ENCODE results near the gene IL27RA. TPM values are rescaled to one million over a fixed set of nuclear protein-coding genes. Genes with fewer than 3 reads are reported as not detected.

Gene IL27RA
- polyA plus RNA-seq, 1 donor from 2014 or later, result 1.0 TPM

- Histone ChIP-seq H3K36me3 (ENCODE audit: insufficient read depth, low read length) (no peaks in the 10 kb centered on the region), H3K4me2 (ENCODE audit: low read length) (no peak overlapping the region), H4K20me1 (ENCODE audit: insufficient read depth) (no peaks in the 10 kb centered on the region), H3K27me3 (ENCODE audit: insufficient read depth, low read depth, low read length) (no peaks in the 10 kb centered on the region), H3K9me2 (ENCODE audit: insufficient read depth, low read length) (no peaks in the 10 kb centered on the region), H3K79me2 (replicated peaks; ENCODE audit: insufficient read depth, low read length) (no peaks in the 10 kb centered on the region), H2AFZ (ENCODE audit: low read depth, low read length) (no peak overlapping the region), H3K9me3 (ENCODE audit: low read length) (no peaks in the 10 kb centered on the region), H3K27ac (ENCODE audit: low read length) (no peak overlapping the region), H3F3A (ENCODE audit: insufficient read depth, low read length, poor library complexity, severe bottlenecking) (no peaks in the 10 kb centered on the region), H3K4me3 (ENCODE audit: low read length) (no peak overlapping the region), H3K9ac (ENCODE audit: low read length) (no peak overlapping the region)
- TF ChIP-seq REST (IDR thresholded peaks at IDR 0.05; ENCODE audit: borderline replicate concordance) (no peak), RAD21 (conservative IDR thresholded peaks at IDR 0.05) (no peak), EZH2 (IDR thresholded peaks at IDR 0.05; ENCODE audit: borderline replicate concordance, insufficient read depth, low read length, poor library complexity, severe bottlenecking) (no peak), MXI1 (conservative IDR thresholded peaks at IDR 0.05; ENCODE audit: poor library complexity, severe bottlenecking) (no peak), TAF1 (IDR thresholded peaks at IDR 0.05; ENCODE audit: low read depth) (no peak), EP300 (conservative IDR thresholded peaks at IDR 0.05; ENCODE audit: poor library complexity, severe bottlenecking) (no peak), CTCF (IDR thresholded peaks at IDR 0.05; ENCODE audit: poor library complexity, severe bottlenecking) (no peak), SMC3 (conservative IDR thresholded peaks at IDR 0.05; ENCODE audit: poor library complexity) (no peak), POLR2AphosphoS5 (IDR thresholded peaks at IDR 0.05) (no peak)
Measured at GRCh38 chr19:13984186-13984585, 47.4 kb upstream of the IL27RA start.

- Histone ChIP-seq H3F3A (ENCODE audit: insufficient read depth, low read length, poor library complexity, severe bottlenecking) (no peaks in the 10 kb centered on the region), H3K79me2 (replicated peaks; ENCODE audit: insufficient read depth, low read length) (no peaks in the 10 kb centered on the region), H3K36me3 (ENCODE audit: insufficient read depth, low read length) (no peaks in the 10 kb centered on the region), H2AFZ (ENCODE audit: low read depth, low read length) (no peak overlapping the region), H3K4me3 (ENCODE audit: low read length) (no peak overlapping the region), H3K4me2 (ENCODE audit: low read length) (no peak overlapping the region), H3K27ac (ENCODE audit: low read length) (no peak overlapping the region), H4K20me1 (ENCODE audit: insufficient read depth) (no peaks in the 10 kb centered on the region), H3K9ac (ENCODE audit: low read length) (no peak overlapping the region), H3K9me3 (ENCODE audit: low read length) (no peaks in the 10 kb centered on the region), H3K9me2 (ENCODE audit: insufficient read depth, low read length) (no peaks in the 10 kb centered on the region), H3K27me3 (ENCODE audit: insufficient read depth, low read depth, low read length) (no peaks in the 10 kb centered on the region)
- TF ChIP-seq POLR2AphosphoS5 (IDR thresholded peaks at IDR 0.05), result no peak
- no peak for TF ChIP-seq REST (IDR thresholded peaks at IDR 0.05; ENCODE audit: borderline replicate concordance)
- no peak for TF ChIP-seq MXI1 (conservative IDR thresholded peaks at IDR 0.05; ENCODE audit: poor library complexity, severe bottlenecking)
- TF ChIP-seq EZH2 (IDR thresholded peaks at IDR 0.05; ENCODE audit: borderline replicate concordance, insufficient read depth, low read length, poor library complexity, severe bottlenecking), result no peak
Measured at GRCh38 chr19:13984875-13985741, 46.5 kb upstream of the IL27RA start.
